Smooth muscle cell (in vitro differentiated cells): Measurements from ENCODE around the gene IGSF1. TPM values are rescaled to one million over a fixed set of nuclear protein-coding genes. Genes with fewer than 3 reads are reported as not detected.

ENCODE experiments used
- DNase-seq: peaks from one replicate; lab custom pipeline; 2025; ENCODE audit not compliant: unreplicated experiment; lab: John Stamatoyannopoulos, UW
- H2AFZ ChIP-seq: fragments of 200-600 bp; sonication (generic); 2 replicates; pipeline ENCODE4 v1.6.0; 2016; ENCODE audit warnings: antibody characterized with exemption, low read depth, mild to moderate bottlenecking
- H3F3A ChIP-seq: fragments of 200-600 bp; sonication (generic); 2 replicates; pipeline ENCODE4 v1.6.0; 2017; ENCODE audit warnings: antibody characterized with exemption, low read depth
- H3K27ac ChIP-seq: fragments of 200-600 bp; sonication (generic); 2 replicates; pipeline ENCODE4 v1.5.1; 2016; ENCODE audit warnings: low read depth, mild to moderate bottlenecking
- H3K27me3 ChIP-seq: fragments of 200-600 bp; sonication (generic); 2 replicates; pipeline ENCODE4 v1.6.1; 2016; ENCODE audit warnings: low read depth, mild to moderate bottlenecking
- H3K36me3 ChIP-seq: fragments of 200-600 bp; sonication (generic); 2 replicates; pipeline ENCODE4 v1.5.1; 2016; ENCODE audit warnings: low read depth
- H3K4me1 ChIP-seq: fragments of 200-600 bp; sonication (generic); 2 replicates; pipeline ENCODE4 v1.5.1; 2016; ENCODE audit warnings: low read depth
- H3K4me2 ChIP-seq: fragments of 200-600 bp; sonication (generic); 2 replicates; pipeline ENCODE4 v1.6.0; 2016; ENCODE audit warnings: mild to moderate bottlenecking
- H3K4me3 ChIP-seq: fragments of 200-600 bp; sonication (generic); 2 replicates; pipeline ENCODE4 v1.5.1; 2016; ENCODE audit warnings: mild to moderate bottlenecking
- H3K79me2 ChIP-seq: fragments of 200-600 bp; sonication (generic); 2 replicates; pipeline ENCODE4 v1.6.0; 2016; ENCODE audit warnings: low read depth, mild to moderate bottlenecking
- H3K9ac ChIP-seq: fragments of 200-600 bp; sonication (generic); 2 replicates; pipeline ENCODE4 v1.6.0; 2016; ENCODE audit warnings: low read depth
- H3K9me3 ChIP-seq: fragments of 200-600 bp; sonication (generic); replicated peaks from 2 replicates; pipeline ENCODE4 v1.5.1; 2016; ENCODE audit warnings: low read depth
- H4K20me1 ChIP-seq: fragments of 200-600 bp; sonication (generic); 2 replicates; pipeline ENCODE4 v1.6.0; 2016; ENCODE audit warnings: low read depth
- CTCF ChIP-seq: fragments of 200-600 bp; sonication (generic); IDR thresholded peaks from 2 replicates; pipeline ENCODE4 v1.5.1; 2017; ENCODE audit warnings: borderline replicate concordance, mild to moderate bottlenecking, antibody characterized with exemption; ENCODE audit not compliant: insufficient read depth, poor library complexity, severe bottlenecking
- WGBS: methylation state at CpG from one replicate; pipeline ENCODE4 v1.1.7; 2016; ENCODE audit warnings: low lambda C conversion rate; 5-methylcytosine and 5-hydroxymethylcytosine counted together
- polyA plus RNA-seq: library from polyadenylated mRNA; unstranded; fragments of >200 nt; fragmentation: Nextera tagmentation; extraction: Ambion mirVana; gene quantifications from 2 replicates; pipeline ENCODE4 v1.2.1, GENCODE V29; 2016
- total RNA-seq: library from RNA; depleted of rRNA; stranded (reverse); fragments of >200 nt; gene quantifications from 2 replicates; pipeline ENCODE4 v1.2.3, GENCODE V29; 2014

The IGSF1 gene
- total and polyA plus RNA-seq, 2 experiments from 2014 or later, result 1.1 TPM

DNA sequence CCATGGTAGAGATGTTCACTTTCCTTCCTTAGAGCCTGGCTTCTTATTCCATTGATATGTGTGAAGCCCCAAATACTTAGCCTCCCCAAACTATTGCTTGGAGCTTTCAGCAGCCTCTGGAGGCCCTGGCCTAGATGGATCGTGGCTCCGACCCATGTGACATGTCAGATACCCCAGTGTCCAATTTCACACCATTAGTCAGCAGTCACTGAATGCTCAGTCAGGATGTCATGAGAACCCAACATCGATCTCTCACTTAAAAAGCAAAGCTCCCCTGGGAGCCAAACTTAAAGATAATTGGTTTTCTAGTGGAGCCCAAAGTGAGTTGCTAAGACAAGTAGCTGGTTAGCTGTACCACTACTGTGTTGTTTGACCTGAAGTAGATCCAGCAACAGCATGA, 41.6 kb upstream of the IGSF1 start:
- Histone ChIP-seq H3K4me2 (no peak overlapping the region), H3K9me3 (no peaks in the 10 kb centered on the region), H3K4me3 (no peak overlapping the region), H4K20me1 (no peaks in the 10 kb centered on the region), H3F3A (no peaks in the 10 kb centered on the region), H3K9ac (no peak overlapping the region), H3K79me2 (no peaks in the 10 kb centered on the region), H2AFZ (no peak overlapping the region), H3K27me3 (no peaks in the 10 kb centered on the region), H3K27ac (no peak overlapping the region), H3K36me3 (no peaks in the 10 kb centered on the region), H3K4me1 (no peaks in the 10 kb centered on the region)
- no peak for DNase-seq
- no peak for TF ChIP-seq CTCF
- 84% methylated on average over 3 of the region's 3 CpGs for WGBS

GRCh38 chrX:131322651-131323050, 33.5 kb upstream of the IGSF1 start:
- H3K4me1 ChIP-seq, result no peaks in the 10 kb centered on the region
- 56% methylated on average over 3 of the region's 3 CpGs for WGBS
- H3K4me3 ChIP-seq, result no peak overlapping the region

DNA sequence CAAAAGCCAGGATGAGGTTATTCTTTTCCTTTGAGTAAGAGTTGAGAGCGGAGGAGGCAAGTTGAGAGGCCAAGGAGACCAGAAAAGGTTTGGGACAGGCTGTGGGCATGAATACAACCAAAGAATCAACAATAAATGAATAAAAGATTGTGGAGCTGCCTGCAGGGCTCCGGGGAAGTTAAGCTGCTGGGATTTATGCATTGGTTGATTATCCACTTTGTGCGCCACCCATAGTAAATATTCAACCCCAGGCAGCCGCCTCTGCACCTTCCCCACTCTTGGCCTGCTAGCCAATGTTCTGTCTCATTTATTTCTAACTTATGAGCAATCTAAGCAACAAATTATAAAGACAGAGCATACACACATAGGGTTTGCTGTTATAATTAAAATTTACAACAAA, 28.2 kb upstream of the IGSF1 start:
- Histone ChIP-seq H3F3A (no peaks in the 10 kb centered on the region), H3K36me3 (no peaks in the 10 kb centered on the region), H3K79me2 (no peaks in the 10 kb centered on the region), H3K4me3 (no peak overlapping the region), H3K4me1 (no peaks in the 10 kb centered on the region), H3K9ac (no peak overlapping the region), H4K20me1 (no peaks in the 10 kb centered on the region), H3K4me2 (no peak overlapping the region), H3K27me3 (no peaks in the 10 kb centered on the region), H2AFZ (no peak overlapping the region), H3K27ac (no peak overlapping the region), H3K9me3 (no peaks in the 10 kb centered on the region)
- DNase-seq, result no peak
- no peak for TF ChIP-seq CTCF
- WGBS, result 83% methylated on average over 4 of the region's 4 CpGs

More at GRCh38 chrX:131322651-131323050, 33.5 kb upstream of the IGSF1 start:
- H3K9me3 ChIP-seq, result no peaks in the 10 kb centered on the region
- no peak overlapping the region for H3K9ac ChIP-seq
- H3F3A ChIP-seq, result no peaks in the 10 kb centered on the region
- H3K79me2 ChIP-seq, result no peaks in the 10 kb centered on the region
- TF ChIP-seq CTCF, result no peak
- no peaks in the 10 kb centered on the region for H4K20me1 ChIP-seq
- no peak overlapping the region for H2AFZ ChIP-seq
- no peaks in the 10 kb centered on the region for H3K27me3 ChIP-seq
- no peak overlapping the region for H3K27ac ChIP-seq
- no peak for DNase-seq
- H3K36me3 ChIP-seq, result no peaks in the 10 kb centered on the region
- no peak overlapping the region for H3K4me2 ChIP-seq

DNA sequence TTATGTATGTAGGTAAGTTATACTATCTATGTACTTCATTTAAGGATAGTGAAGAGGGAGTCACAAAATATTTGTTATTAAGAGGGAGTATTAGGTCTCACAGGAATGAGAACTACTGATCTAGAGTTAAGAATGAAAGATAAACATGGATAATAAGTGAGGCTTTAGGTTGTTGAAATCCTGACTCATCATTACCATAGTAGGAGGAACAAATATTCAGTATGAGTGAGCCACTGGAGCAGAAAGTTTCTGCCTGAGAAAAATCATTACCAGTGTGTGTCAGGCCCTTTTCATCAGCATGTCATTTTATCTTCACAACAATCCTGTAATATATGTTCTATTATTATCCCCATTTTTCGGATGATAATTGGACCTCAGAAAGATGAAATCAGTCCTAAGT, 27.2 kb upstream of the IGSF1 start:
- TF ChIP-seq CTCF, result no peak
- Histone ChIP-seq H3K27ac (no peak overlapping the region), H3K4me3 (no peak overlapping the region), H3K27me3 (no peaks in the 10 kb centered on the region), H3K9ac (no peak overlapping the region), H4K20me1 (no peaks in the 10 kb centered on the region), H3K36me3 (no peaks in the 10 kb centered on the region), H3K79me2 (no peaks in the 10 kb centered on the region), H3F3A (no peaks in the 10 kb centered on the region), H2AFZ (no peak overlapping the region), H3K9me3 (no peaks in the 10 kb centered on the region), H3K4me1 (no peaks in the 10 kb centered on the region), H3K4me2 (no peak overlapping the region)
- no peak for DNase-seq
- 58% methylated on average over 1 of the region's 1 CpG for WGBS
